ENCODE results near the gene CHST12.
"Not testable (repeated sequence)": the region's sequence is repeated elsewhere in the genome, so short reads cannot be mapped to it uniquely, and the experiment has no call there.

The CHST12 gene

DNA sequence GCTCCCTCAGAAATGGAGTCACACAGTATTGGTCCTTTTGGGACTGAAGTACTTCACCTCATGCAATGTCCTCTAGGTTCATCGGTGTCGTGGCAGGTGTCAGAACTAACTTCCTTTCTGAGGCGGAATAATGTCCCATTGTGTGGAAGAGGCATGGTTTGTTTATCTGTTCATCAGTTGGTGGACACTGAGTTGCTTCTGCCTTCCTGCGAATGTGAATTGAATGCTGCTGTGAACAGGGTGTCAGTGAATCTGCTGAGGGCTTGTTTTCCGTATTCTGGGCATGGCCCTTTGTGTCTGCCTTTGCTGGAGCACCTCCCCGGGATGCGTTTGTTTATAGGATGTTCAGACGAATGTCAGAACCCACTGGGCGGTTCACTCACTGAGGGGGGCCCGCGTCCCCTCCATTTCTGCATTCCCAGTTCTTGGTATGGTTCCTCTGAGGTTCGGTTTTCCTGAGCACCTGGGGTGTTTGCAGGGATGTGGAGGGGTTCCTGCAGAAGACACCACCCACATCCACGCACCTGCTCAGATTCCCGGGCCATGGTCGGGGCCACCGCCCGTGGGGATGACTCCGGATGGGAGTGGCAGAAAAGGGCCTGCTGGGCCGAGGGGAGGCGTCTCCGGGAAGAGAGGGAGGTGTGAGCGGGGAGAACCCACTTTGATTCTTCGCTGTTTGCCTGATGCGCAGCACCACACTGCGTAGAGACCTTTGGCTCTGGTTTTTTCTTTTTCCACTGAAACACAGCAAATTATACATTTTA lies 33.1 kb downstream of the CHST12 start:
- DNase-seq (ENCODE audit: low read depth) = no peak

DNA sequence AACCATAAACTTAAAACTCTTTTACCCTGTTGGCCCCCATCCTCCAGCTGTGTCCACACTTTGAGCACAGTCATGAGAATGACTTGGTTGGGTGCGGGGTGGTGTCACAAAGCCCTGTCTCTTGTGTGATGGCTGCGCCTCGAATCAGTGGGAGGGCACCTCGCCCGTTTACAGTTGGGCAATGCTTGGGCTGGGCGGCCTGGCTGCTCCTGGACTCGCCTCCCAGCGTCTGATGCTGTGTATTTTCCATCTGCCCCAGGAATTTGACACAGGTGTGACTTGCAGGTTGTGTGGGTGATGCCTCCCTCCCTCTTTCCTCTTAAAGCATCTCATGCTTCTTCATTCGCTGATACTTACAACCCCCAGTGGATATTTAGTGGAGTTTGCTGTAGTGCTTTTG lies 33.7 kb downstream of the CHST12 start:
- DNase-seq (ENCODE audit: low read depth) = no peak

DNA sequence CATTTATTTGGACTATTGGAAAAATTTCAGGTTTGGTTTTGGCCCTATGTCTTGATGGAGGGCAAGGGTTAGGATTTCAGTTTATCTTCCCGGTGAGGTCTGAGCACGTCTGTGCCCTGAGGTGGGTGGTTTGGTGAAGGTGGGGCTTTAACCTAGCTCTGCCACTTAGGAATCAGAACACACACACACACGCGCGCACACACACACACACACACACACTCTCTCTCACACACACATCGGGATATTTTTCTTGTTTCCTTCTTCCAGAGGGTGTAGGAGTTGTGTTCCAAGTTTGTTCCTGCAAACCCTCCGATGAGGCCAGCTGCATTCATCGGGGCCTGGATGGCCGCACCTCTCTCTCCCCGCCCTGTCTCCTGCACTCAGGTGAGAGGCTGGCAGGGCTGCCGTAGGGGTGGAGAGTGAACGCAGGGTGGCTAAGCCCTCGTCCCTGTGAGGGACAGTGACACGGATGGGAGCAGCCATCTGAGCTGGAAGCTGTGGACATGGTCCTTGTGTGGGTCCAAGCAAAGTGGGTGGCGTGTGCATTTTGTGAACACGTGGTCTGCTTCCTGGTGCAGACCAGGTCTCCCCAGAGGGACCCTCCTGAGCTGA lies 34.2 kb downstream of the CHST12 start:
- no peak for DNase-seq (ENCODE audit: low read depth)

DNA sequence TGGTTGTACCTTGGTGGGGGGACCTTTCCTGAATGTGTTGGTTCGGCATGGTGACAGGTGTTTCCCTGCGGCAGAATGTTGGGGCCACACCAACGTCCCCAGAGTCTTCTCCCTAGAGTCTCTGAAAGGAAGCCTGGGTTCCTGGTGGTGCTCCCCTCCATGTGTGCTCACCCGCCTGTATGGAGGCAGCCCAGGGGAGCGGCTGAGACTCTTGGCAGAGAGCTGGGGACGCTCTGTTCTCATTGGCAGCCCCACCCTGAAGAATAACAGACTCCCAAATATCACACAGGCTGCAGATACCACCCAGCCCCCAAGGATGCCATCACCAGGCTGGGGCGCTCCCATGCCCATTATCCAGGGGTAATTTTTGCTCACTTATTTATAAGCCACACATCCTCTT lies 34.8 kb downstream of the CHST12 start:
- no peak for DNase-seq (ENCODE audit: low read depth)

DNA sequence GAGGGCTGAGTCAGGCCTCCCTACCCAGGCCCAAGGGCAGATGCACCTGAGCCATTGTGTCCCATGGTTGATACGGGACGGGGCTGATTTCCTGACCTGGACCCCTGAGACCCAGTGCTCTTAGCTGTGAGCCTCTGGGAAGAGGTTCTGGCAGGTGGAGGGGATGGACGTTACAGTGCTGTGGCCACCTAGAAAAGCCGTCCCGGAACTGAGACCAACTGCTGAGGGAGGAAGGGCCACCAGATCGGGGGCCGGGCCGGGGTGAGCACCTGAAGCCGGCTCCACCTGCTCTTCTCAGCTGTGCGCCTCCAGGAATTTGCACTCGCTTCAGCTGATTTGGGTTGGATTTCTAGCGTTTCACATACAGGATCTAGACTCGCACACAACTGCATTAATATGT lies 35.4 kb downstream of the CHST12 start:
- DNase-seq (ENCODE audit: low read depth) = no peak

DNA sequence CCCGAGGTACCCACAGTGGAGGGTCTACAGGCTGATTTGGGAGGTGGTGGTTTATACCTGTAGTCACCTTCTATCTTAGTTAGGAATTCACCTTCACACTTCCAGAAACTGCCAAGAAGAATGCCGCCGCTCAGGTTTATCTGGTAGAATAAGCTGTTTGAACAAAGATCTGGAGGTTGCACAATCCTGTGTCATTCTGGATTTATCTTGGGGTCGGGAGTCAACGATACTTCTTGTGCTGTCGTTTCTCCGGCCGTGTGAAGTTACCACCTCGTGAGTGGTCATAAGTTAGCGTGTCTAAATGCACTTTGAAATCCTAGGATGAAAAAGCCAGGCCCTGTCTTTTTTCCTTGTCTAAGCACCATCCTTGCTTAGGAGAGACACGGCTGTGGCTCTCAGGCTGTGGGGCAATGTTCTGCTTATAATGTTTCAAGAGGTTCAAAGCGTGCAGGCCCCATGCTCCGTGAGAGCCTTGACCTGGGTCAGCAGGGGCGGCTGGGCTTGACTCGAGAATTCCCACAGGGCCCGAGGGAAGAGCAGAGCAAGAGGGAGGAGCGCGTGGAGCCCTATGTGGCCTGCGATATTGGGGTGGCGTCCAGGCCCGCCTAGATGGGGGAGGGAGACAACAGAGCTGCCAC lies 37.3 kb downstream of the CHST12 start:
- DNase-seq (ENCODE audit: low read depth) = no peak

DNA sequence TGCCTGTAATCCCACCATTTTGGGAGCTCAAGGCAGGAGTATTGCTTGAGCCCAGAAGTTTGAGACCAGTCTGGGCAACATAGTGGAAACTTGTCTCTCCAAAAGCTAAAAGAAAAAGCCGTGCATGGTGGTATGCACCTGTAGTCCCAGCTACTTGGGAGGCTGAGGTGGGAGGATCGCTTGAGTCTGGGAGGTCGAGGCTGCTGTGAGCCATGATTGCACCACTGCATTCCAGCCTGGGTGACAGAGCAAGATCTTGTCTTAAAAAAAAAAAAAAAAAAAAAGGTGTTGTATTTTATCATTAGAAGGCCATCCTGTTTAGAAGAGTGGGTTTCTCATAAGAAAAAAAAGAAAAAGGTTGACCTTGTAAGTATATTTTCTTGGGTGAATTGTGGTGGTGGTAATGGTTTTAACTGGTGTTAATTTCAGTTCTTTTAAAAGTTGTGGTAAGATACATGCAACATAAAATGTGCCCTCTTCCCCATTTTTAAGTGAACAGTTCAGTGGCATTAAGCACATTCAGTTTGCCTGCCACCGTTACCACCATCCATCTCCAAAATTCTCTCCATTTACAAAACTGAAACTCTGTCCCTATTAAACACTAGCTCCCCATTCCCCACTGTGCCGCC lies 38.1 kb downstream of the CHST12 start:
- no peak for DNase-seq (ENCODE audit: low read depth)

DNA sequence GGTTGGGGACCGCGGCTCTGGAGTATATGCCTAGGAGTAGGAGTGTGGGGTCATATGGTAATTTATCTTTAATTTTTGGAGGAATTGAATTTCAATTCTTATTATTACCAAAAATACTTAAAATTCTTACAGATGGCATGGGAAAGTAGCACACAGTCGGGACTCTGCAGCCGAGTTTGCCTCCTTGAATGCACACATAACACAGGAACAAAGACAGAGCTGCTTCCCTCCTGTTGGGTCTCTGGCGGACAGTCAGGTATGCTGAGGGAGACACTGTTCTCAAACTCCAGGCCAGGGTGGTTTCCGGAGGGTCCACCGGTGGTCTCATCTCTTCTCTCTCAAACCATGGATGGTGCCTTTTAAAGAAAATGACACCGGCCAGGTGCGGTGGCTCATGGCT lies 40.1 kb downstream of the CHST12 start:
- no peak for DNase-seq (ENCODE audit: low read depth)

DNA sequence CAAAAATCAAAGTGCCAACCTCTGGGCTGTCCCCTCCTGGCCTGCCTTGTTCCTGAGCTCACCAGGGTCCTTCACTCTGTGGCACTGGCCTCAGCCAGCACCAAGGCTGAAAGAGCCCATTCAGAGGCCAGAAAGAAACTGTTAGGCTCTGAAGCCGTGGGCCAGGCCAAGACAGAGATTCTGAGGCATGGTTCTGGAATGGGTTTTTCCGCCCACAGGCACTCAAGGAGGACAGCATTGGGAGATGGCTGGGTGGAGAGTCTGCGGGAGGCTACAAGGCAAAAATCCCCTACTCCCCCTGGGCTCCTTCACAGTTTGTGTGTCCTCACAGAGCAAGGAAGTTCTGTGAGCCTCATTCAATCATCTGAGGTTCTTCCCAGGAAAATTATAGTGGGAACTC lies 41.1 kb downstream of the CHST12 start:
- no peak for DNase-seq (ENCODE audit: low read depth)

DNA sequence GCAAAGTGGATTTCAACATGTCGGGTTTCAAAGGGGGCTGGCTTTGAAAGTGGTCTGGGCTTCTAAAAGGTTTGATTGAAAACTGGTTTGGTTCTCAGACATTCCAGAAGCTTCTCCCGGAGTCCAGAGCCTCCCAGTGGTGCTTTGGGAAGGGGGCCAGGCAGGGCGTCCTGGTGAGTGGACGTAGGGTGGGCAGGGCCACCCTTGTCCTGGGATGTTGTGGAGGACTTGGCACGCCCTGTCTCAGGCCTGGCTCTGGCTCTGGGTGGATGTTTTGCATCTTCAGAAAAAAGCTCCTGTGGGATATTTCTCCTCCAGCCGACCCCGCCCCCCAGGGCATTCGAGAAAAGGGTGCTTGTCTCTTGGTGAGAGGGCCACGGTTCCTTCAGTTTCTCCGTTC lies 41.6 kb downstream of the CHST12 start:
- DNase-seq (ENCODE audit: low read depth) = no peak

DNA sequence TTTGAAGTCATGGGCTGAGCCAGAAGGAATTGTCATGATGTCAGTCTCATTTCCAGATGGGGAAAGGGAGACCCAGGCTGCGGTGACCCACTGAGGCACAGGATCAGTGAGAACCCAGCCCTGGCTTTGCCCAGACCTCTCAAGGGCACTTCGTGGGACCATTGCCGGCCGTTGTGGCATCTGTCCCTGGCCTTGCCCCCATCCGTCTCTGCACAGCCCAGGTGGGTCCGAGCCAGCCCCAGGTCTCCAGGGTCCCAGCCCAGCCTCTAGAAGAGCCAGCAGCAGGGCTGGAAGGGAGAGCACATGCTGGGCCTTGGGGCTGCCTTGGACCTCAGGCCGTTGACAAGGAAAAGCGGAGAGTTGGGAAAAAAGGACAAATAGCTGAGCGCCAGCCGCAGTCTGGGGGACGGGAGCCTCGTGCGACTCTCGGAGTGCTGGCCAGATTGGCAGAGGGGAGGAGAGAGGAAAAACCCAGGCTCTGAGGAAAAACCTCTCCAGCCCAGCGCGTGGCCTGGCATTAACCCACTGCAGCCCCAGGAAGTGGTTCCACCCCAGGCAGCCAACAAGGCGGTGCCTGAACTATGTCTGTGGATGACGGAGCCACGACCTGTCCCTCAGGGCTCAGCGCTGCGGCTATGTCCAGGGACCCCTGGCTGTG lies 42.6 kb downstream of the CHST12 start:
- no peak for DNase-seq (ENCODE audit: low read depth)

DNA sequence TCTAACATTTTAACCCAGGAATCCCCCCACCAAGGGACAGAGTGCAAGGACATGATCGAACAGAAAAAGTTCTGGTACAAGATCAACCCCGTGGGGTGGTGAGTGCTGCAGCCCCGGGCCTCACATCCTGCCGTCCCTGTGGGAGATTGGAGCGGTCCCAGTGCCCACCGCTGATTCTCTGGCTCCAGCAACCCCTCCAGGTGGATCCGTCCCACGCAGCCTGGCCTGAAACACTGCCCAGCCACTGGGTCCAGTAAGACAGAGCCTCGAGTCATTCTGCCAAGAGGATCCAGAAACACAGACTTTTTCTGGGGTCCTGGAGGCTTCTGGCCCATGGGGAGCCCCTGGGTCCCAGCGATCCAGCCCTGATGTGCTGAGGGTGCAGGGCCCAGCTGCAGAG lies 43.3 kb downstream of the CHST12 start:
- no peak for DNase-seq (ENCODE audit: low read depth)

DNA sequence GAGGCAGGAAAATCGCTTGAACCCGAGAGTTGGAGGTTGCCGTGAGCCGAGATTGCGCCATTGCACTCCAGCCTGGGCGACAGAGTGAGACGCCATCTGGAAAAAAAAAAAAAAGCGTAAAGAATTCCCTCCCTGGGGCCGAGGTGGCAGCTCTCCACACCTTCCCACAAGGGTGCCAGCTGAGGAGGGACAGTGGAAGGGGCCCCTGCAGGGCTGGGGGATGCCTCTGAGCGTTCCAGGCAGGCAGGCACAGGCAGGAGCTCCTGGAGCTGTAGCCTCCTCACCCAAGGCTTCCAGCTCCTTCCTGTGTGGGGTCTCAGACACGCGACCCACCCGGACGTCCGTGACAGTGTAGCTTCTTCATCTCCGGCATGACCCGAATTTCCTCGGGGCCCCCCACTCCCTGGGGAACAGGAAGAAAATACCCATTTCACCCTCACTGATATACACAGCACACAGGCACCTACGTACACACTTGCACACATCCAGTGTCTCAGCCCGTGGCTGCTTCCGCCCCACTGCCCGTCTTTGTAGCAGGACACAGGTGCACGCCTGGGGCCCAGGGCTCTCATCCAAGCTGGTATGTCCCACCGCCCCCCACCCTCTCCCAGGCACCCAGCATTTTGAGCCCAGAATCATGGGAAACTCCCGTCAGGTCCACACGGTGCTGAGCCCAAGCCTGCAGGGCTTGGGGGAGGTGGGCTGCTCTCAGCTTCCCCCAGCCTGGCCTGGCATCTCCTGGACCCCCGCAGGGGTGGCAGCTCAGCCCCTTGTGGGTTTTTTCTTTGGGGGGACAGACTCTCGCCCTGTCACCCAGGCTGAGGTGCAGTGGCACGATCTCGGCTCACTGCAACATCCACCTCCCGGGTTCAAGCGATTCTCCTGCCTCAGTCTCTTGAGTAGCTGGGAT lies 47.0 kb downstream of the CHST12 start:
- DNase-seq (ENCODE audit: low read depth) = no peak

DNA sequence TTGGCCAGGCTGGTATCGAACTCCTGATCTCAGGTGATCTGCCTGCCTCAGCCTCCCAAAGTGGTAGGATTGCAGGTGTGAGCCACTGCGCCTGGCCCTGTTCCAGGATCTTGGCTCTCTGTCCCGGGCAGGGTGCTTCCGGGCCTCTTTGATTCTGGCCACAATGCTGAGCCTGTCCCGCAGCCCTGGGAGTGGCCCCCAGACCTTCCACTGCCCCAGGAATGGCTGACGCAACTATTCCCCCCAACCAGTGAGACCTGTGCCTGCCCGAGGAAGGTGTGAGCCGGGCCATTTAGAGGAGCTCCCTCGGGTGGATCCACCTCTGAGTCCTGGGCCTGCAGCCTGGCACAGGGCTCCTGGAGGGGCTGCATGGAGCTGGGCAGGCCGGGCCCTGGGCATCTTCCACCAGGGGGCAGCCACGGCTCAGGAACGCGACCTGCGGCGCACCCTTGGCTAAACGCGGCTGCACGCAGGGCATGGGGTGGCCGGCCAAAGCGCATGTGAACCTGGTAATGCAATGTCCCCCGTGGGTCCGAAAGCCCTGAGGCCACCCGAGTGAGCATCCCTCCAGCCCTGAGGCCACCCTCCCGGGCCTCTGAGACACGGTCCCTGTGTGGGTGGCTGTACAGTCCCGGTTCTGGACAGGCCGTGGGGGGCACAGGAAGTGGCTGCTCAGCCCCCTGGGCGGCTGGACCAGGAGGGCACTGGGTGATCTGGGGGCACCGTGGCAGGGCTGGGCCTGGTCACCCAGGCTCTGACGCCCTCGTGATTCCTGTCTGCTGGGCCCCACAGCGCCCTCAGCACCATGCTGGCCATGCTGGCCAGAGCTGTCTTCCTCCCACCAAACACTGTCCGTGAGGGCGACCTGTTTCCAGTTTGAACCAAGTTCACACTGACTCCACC lies 48.0 kb downstream of the CHST12 start:
- peak; percentile 68 for DNase-seq (ENCODE audit: low read depth)

DNA sequence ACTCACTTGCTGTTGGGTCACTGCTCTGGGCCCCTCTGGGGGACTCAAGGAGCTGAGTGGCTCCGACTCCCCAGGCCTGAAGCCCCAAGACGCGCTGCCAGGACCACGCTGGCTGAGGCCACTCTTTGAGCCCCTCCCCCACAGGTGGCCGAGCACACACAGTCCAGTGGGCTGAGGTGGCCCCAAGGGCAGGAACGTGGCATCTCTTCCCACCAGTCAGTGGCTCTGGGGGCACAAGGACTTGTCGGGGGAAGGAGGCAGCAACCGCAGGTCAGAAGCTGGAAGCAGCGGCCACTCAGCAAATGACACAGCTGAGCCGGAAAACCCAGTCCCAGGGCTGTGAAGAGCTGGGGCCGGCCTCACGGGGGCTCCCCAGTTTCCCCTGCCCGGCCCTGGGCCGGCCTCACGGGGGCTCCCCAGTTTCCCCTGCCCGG lies 48.7 kb downstream of the CHST12 start:
- DNase-seq (ENCODE audit: low read depth) = no peak

DNA sequence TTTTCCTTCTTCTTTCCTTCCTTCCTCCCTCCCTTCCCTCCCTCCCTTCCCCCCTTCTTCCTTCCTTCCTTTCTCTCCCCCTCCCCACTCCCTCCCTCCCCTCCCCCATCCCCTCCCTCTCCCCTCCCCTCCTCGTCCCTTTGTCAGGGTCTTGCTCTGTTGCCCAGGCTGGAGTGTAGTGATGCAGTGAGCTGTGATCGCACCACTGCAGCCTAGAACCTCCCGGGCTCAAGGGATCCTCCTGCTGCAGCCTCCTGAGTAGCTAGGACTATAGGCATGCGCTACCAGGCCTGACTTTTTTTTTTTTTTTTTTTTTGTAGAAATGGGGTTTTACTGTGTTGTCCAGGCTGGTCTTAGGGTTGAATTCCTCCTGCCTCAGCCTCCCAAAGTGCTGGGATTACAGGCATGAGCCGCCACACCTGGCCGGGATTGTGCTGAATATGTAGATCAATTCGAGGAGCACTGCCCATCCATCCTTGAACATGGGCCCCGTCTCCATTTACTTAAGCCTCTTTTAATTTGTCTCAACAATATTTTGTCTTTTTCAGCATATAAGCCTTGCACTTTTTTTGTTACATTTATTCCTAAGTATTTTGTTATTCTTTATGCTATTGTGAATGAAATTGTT lies 49.3 kb downstream of the CHST12 start:
- no peak for DNase-seq (ENCODE audit: low read depth)

DNA sequence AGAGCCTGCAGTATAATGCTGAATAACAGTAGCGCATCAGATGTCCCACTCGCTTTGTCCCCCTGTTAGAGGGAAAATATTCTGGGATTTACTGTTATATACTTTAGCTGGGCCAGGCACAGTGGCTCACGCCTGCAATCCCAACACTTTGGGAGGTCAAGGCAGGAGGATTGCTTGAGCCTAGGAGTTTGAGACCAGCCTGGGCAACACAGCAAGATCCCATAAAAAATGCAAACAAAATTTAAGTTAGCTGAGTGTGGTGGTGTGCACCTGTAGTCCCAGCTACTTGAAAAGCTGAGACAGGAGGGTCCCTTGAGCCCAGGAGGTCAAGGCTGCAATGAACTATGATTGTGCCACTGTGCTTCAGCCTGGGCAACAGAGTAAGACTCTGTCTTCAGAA lies 50.4 kb downstream of the CHST12 start:
- DNase-seq (ENCODE audit: low read depth) = not testable (repeated sequence)

DNA sequence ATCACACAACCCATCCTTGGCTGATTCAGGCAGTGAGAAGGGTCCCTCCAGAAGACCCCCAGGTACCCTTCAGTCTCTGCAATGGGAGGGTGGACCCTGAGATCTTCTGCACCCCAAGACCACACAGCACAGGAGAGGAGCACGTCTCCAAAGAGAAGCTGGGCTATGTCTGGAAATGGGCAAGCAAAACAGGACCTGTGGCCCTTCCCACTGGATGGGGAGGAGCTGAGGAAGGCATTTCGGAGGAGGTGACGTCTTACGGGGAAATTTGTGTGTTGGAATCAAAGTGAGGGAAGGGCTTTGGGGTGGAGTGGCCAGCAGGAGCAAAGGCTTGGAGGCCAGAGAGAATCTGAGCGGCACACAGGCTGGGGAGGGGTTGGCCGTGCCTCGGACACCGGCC lies 56.3 kb downstream of the CHST12 start:
- DNase-seq (ENCODE audit: low read depth) = no peak

DNA sequence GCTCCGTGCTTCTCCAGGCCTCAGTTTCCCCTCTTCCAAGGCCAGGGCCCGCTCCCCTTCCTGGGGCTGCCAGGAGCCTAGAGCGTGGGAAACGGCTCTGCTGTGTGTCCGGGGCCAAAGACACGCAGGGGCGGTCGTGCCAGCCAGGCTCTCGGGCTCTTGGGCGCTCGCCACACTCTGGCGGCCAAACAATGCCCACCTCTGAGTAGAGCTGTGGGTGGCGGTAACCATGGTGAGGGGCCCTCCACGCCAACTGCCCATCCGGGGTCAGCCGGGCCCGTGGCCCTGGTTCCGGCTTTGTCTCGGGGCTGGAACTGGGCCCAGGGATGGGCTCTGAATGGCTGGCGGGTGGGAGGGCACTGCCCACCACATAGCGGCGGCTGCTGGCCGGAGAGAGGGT lies 56.8 kb downstream of the CHST12 start:
- DNase-seq (ENCODE audit: low read depth) = no peak

DNA sequence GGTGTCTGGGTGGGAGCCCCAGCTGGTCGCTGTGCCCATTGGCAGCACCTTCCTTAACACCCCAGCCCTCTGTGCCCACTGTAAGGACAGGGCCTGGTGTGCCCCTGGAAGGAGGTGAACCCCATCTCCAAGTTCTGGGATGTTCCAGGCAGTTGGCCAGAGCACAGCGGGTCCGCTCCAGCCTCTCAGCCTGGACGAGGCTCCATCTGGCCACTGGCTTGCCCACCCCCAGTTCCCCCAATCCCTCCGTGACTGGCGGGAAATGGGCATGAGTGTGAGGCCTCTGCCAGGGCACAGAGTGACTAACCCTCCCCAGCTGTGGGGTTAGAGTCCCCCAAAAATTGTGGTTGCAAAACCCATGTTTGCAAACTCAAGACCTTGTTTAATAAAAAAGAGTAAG lies 57.2 kb downstream of the CHST12 start:
- DNase-seq (ENCODE audit: low read depth) = no peak
